Fibroblast of villous mesenchyme (primary cell): ENCODE data around the gene DNM2. TPM values are rescaled to one million over a fixed set of nuclear protein-coding genes. Genes with fewer than 3 reads are reported as not detected.

Experiments
- DNase-seq: peaks from one replicate; pipeline ENCODE4 v3.0.0-alpha.2; 2010; ENCODE audit warnings: low read depth
- H3K4me3 ChIP-seq: 2 replicates; pipeline ENCODE4 v1.5.1; 2011; ENCODE audit warnings: low read depth, mild to moderate bottlenecking, low read length
- total RNA-seq: library from RNA; depleted of rRNA; stranded (reverse); fragments of >200 nt; gene quantifications from 2 replicates; pipeline ENCODE4 v1.2.3, GENCODE V29; 2012
- TF ChIP-seq, protein P1 (sequence below): IDR thresholded peaks from 2 replicates; pipeline ENCODE4 v1.5.1; 2012; ENCODE audit warnings: low read depth, mild to moderate bottlenecking, low read length; ENCODE audit not compliant: insufficient read depth

The DNM2 gene
- total RNA-seq, 1 donor: 101 TPM

DNA sequence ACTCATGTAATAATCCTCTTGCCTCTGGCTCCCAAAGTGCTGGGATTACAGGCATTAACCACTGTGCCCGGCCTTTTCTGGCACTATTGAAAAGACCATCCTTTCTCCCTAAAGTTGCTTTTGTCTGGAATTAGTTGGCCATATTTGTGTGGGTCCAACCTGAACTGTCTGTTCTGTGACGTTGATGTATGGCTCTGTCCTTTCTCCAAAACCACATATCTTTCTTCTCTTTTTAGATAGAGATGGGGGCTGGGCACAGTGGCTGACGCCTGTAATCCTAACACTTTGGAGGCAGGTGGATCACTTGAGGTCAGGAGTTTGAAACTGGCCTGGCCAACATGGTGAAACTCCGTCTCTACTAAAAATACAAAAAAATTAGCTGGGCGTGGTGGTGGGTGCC is 17.9 kb downstream of the DNM2 start:
- no peak overlapping the region for H3K4me3 ChIP-seq
- TF ChIP-seq, protein P1, sequence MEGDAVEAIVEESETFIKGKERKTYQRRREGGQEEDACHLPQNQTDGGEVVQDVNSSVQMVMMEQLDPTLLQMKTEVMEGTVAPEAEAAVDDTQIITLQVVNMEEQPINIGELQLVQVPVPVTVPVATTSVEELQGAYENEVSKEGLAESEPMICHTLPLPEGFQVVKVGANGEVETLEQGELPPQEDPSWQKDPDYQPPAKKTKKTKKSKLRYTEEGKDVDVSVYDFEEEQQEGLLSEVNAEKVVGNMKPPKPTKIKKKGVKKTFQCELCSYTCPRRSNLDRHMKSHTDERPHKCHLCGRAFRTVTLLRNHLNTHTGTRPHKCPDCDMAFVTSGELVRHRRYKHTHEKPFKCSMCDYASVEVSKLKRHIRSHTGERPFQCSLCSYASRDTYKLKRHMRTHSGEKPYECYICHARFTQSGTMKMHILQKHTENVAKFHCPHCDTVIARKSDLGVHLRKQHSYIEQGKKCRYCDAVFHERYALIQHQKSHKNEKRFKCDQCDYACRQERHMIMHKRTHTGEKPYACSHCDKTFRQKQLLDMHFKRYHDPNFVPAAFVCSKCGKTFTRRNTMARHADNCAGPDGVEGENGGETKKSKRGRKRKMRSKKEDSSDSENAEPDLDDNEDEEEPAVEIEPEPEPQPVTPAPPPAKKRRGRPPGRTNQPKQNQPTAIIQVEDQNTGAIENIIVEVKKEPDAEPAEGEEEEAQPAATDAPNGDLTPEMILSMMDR: no peak
- DNase-seq: no peak

DNA sequence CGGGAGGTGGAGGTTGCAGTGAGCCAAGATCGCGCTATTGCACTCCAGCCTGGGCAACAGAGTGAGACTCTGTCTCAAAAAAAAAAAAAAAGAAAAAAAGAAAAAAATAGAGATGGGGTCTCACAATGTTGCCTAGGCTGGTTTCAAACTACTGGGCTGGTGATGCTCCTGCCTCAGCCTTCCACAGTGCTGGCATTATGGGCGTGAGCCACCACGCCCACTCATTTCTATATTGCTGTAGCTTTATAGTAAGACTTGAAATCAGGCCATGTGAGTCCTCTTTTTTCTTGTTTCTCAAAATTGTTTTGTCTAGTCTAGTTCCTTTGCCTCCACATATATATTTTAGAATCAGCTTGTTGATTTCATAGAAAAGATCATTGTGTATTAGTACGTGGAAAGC is 18.3 kb downstream of the DNM2 start:
- TF ChIP-seq, protein P1: no peak
- no peak for DNase-seq
- H3K4me3 ChIP-seq: no peak overlapping the region

DNA sequence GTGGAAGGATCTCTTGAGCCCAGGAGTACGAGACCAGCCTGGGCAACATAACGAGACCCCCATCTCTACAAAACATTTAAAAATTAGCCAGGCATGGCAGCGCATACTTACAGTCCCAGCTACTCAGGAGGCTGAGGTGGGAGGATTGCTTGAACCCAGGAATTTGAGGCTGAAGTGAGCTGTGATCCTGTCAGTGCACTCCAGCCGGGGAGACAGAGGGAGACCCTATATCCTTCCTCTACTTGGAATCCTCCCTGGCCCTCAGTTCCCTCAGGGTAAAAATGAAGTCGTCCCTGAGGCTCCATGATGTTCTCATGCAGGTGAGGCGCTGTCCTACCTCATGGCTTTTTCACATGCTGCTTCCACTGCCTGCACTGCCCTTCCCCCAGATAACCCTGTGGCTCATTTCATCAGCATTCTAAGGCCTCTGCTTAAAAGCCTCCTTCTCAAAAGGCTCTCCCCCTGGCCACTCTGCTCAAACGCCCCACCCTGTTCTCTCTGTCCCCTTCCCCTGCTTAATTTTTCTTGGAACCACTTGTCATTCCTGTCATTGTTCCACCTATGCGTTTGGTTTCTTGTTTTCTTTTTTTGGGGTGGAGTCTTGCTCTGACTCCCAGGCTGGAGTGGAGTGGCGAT is 19.2 kb downstream of the DNM2 start:
- TF ChIP-seq, protein P1: no peak
- no peak for DNase-seq
- H3K4me3 ChIP-seq: no peak overlapping the region

DNA sequence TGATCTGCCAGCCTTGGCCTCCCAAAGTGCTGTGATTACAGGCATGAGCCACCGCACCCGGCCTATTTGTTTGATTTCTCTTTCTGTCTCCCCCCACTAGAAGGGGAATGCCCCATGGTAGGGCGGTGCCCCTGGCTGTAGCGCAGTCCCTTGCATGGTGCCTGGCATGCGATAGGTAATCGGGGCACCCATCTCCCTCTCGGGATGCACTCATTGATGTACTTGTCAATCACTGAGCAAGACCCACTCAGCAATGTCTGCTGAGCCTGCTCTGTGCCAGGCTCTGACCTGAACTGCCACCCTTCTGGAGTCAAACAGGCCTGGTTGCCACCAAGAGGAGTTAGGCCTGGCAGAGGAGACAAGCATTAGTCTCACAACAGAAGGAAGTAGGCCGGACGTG is 19.8 kb downstream of the DNM2 start:
- TF ChIP-seq, protein P1: no peak
- no peak overlapping the region for H3K4me3 ChIP-seq
- no peak for DNase-seq

DNA sequence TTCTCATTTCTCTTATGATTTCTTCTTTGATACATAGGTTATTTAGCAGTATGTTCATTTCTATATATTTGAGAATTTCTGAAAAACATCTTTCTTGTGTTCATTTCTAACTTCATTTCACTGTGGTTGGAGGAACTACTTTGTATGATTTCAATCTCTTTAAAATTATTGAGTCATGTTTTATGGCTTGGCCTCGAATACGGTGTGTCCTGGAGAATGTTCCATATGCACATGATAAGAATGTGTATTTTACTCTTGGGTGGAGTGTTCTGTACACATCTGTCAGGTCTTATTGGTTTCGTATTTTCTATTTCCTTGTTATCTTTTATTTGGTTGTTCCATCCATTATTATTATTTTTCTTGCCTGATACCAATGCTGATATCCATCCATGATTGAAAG is 22.9 kb downstream of the DNM2 start:
- peak; percentile 34 for DNase-seq
- TF ChIP-seq, protein P1: no peak
- no peak overlapping the region for H3K4me3 ChIP-seq

DNA sequence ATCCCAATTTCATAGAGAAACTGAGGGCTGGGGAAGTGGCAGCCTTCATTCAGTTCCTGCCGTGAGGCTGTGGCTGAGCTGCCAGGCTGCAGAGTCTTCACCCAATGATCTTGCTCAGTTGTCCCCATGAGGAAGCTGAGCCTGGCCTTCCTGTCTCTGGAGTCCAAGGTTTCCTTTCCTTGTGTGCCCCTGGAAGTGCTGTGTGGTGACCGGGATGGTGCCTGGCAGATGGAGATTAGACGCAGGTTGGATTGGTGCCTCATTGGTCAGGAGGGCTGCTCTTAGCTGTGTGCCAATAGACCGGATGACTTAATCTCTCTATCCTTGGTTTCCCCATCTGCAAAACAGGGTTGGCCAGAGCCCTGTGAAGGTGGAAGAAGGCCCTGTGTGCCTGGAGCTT is 24.6 kb downstream of the DNM2 start:
- TF ChIP-seq, protein P1: no peak
- H3K4me3 ChIP-seq: no peak overlapping the region
- no peak for DNase-seq

DNA sequence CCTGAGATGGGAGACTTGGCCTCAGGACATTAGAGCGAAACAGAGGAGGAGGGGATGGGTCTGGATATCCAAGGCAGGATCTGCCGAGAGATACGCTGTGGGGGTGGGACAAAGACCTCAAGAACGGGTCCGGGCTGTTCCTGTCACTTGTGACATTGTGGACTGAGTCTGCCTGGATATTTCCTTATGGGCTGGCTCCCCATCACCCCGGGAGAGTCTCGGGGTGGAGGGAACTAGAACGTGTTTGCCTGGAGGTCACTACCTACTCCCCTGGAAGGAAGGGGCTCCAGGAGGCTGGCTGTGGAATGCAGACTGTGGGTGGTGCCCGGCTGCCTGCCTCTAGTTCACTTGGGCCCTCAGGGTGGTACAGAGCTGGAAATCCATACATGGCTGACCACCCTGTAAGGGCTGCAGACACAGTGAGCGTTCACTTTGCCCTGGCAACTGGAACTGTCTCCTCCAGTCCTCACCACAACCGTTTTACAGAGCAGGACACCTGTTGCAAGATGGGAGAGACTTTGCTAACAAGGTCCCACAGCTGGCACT is 26.4 kb downstream of the DNM2 start:
- TF ChIP-seq, protein P1: no peak
- no peak overlapping the region for H3K4me3 ChIP-seq
- DNase-seq: no peak
